Endothelial cell of umbilical vein (primary cell): ENCODE measurements around the gene U2AF2.

Experiments used
- CTCF ChIP-seq, 2 donors: IDR thresholded peaks; 1 replicate in 1 of 2; 2 replicates in 1 of 2; pipeline ENCODE4 v1.5.1; 2011; ENCODE audit warnings: low read length in 2 of 2, mild to moderate bottlenecking in 2 of 2, moderate library complexity in 2 of 2, control low read depth in 1 of 2, inconsistent platforms in 1 of 2, low read depth in 1 of 2; ENCODE audit not compliant: insufficient read depth in 1 of 2; ENCODE audit errors: extremely low read depth in 1 of 2
- MAX ChIP-seq: IDR thresholded peaks from 2 replicates; pipeline ENCODE4 v1.6.1; 2011; ENCODE audit not compliant: insufficient read depth, insufficient read length

- no peak for TF ChIP-seq MAX
- TF ChIP-seq CTCF (IDR thresholded peaks at IDR 0.05; ENCODE audit: extremely low read depth in 1 of 2, insufficient read depth in 1 of 2, low read depth in 1 of 2, low read length in 2 of 2), result no peak
Observed at GRCh38 chr19:55674841-55675660, 20.2 kb downstream of the U2AF2 start, which contains the start of gene EPN1.
